Hematopoietic multipotent progenitor cell treated with erythropoietin and hydrocortisone succinate and interleukin-3 and kit ligand, for 6 days (in vitro differentiated cells): Measurements from ENCODE around the gene KHDC4.

Experiments used
- DNase-seq: peaks from one replicate; pipeline ENCODE4 v3.0.0-alpha.2; 2015

The KHDC4 gene

GRCh38 chr1:155934097-155934935 lies at the start of gene KHDC4:
Gene KHDC4 (minus strand): TSS chr1:155934413. CDS start chr1:155934373, 40 bp downstream.
- peak; percentile 100 for DNase-seq

DNA sequence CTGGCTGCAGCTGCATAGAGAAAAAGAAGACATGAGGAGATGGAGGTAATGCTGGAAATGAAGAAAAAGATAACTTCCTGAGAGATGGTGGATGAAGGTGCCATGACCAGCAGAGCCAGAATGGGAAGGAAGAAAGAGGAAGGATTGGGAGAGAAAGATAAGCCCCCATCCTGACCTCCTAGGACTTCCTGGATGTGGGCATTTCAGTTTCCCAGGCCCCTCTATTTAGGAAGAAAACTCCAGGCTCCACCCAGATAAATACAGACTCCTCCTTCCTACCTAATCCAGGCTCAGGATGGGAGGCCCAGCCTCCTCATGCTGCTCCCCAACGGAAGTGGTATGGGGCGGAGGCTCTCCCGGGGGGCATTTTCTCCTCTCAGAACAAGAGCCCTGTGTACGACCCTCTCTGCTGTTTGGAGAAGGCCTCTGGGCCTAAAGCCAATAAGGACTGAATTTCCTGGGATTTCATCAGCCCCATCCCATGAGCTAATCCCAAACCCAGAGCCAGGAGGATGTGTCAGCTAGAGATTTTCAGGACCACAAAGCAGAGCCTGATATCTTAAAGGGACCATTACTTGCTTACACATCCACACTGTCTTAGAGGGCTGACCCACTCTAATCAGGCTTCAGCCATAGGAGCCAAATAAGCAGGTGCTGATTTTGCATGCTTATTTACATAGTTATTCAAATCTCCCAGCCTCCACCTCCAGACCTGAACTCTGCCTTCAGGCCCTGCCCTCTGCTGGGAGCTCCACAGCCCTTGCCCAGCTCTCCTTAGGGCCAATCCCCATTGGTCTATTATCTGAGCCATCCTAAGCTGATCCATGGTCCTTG lies 49.2 kb upstream of the KHDC4 start:
- peak; percentile 68 for DNase-seq

- no peak for DNase-seq
Observed at GRCh38 chr1:155982106-155982505, 47.9 kb upstream of the KHDC4 start.

DNA sequence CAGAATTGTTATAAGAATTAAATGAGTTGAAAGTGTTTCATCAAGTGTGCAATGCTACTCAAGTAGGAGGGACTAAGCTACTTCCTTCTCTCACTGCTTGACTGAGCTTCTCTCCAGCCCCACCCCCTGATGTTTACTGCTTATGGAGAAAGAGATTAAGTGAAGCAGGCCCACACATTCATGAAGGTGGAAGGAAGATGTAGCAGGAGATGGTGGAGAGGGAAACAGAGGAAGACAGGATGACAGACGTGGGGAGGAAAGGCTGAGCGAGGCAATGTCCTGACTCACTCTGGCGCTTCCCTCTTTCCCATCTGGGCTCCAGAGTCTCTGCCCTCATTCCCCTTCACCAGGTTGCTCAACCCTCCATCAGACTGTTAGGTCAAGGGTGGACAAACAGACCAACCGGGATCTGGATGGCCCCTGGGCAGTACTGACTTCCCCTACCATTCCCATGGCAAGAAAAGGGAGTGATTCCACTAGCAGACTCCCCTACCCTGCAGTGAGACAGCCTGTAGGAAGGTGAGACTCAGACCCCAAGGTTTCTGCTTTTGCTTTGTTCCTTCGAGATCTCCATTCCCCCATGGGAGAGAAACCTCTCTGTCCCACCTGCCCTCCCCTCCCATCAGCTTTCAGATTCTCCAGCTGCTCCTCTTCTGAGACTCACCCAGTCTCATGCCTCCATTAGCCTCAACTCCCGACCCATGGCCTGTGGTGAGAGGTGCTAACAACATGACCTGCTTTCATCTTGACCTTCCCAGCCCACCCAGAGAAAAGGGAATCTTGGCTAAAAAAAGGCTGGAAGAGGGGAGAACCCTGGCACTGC lies 47.3 kb upstream of the KHDC4 start:
- DNase-seq: peak; percentile 84

DNA sequence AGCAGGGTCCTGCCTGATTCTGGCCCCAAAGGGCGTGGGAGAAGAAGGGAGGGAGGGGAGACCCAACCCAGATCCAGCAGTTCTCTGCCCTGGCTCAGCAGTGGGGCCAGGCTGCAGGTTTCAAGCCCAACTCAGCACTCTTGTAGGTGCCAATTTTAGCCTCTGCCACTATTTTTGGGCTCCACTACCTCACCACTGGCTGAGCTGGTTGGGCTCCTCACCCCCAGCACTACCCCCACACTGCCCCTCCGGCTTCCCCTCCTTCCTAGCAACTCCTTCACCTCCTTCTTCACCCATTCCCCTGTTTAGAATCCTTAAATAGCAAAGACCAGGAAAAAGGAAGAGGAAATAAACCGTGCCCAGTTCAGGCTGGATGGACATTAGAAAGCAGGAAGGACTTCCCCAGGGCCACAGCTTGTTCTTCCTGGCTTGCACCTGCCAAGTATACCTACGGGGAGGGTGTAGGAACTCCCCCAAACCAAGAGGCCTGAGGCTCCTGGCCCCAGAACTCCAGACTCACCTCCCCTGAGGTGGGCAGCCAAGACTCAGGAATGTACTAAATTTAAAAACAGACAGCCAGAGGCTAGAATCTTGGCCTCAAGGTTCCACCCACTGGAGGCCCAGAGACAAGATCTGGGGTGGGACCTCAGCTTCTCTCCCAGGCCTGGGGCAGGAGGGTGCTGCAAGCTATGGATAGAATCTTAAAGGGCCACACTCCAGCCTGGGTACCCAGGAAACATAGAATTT lies 45.6 kb upstream of the KHDC4 start:
- peak; percentile 91 for DNase-seq

GRCh38 chr1:155978973-155979429 lies 44.8 kb upstream of the KHDC4 start:
- DNase-seq: peak; percentile 60

DNA sequence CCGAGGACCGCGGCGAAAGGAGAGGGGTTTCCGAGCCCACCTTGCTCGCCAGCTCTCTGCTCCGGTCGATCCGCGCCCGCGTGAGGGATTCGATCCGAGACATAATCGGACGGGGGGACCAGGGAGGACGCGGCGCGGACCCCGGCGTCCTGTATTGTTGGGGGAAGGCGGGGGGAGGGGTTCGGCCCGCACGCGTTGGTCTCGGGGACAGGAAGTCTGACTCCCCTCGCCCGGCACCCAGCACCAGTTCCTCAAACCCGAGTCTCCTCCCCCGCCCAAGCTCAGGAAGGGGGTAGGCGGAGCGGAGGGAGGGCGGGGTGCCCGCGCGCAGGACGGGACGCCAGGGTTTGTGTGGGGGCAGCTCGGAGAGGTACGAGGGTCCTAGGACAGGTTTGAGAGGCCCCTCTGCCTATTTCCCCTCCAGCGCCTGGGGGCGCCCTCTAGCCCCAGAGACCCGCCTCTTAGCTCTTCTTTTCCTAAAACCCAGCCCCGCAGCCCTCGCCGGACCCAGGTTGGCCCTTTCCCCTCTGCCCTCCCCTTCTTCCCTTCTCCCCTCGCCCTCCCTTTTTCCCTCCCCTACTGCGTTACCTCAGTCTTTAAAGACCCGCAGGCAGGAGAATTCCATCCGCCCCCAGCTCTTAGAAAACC lies 44.2 kb upstream of the KHDC4 start, which contains the start of gene ARHGEF2:
TSS of gene ARHGEF2 (minus strand) at position 223 of the 648 bp plus-strand sequence. CDS start at position 103, 120 bp downstream.
- DNase-seq: peak; percentile 93

DNA sequence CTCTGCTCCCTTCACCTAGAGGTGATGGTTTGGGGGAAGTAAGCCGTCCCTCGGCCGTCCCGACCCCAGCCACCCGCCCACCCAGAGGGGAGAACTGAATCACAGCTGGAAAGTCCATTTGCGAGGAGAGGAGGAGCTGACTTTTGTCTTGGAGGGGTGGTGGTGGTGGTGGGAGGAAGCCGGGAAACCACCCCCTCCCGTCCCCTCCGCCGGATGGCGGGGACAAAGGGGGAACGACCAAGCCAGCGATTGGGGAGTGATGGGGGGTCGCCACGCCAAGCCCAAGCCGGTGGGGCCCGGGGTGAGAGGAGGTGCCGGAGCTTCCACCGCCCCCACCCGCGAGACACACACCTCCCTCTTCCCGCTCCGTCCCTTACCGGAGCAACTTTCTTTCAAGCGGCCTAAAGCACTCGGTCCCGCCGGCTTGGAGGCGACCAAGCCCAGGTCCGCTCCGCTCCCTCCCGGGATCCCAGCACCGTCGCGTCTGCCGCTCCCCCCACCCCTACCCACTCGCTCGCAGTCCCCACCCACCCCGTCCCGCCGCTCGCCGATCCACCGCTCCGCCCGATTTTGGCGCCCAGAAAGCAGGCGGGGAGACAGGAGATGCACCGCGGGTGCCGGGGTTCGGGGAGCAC lies 43.6 kb upstream of the KHDC4 start:
- DNase-seq: no peak

DNA sequence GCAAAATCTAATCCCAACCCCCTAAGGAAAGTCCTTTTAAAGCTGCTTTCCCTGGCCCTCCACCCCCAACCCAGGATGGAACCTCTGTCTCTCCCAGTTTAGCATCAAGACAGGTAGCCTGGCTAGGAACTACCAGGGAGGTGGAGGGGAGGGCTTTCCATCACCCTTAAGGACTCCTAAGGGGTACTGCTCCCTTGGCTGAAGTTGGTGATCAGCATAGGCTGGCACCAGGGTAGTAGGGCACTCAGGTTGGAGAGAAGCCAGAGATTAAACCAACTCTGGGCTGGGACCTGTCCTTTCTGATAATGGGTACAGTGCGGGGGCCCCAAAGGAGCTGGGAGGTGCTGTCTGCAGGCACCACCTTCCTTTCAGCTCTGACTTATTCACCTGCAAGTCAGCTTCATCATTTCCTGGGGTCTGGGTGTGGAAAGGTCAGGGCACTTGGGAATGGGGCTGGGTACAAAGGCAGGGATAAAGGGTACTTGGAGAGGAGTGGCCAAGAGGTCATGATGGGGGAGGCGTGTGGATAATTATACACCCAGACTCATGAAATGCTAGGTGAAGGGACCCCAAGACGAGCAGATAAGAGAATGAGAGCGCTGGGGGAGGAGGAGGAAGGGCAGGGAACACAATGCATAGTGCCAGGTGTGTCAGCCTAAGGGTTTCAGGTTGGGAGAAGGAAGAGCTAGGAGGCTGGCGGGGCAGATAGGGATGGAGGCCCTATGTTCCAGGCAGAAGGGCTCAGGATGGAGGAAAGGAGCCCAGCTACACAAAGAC lies 42.9 kb upstream of the KHDC4 start:
- DNase-seq: peak; percentile 93

DNA sequence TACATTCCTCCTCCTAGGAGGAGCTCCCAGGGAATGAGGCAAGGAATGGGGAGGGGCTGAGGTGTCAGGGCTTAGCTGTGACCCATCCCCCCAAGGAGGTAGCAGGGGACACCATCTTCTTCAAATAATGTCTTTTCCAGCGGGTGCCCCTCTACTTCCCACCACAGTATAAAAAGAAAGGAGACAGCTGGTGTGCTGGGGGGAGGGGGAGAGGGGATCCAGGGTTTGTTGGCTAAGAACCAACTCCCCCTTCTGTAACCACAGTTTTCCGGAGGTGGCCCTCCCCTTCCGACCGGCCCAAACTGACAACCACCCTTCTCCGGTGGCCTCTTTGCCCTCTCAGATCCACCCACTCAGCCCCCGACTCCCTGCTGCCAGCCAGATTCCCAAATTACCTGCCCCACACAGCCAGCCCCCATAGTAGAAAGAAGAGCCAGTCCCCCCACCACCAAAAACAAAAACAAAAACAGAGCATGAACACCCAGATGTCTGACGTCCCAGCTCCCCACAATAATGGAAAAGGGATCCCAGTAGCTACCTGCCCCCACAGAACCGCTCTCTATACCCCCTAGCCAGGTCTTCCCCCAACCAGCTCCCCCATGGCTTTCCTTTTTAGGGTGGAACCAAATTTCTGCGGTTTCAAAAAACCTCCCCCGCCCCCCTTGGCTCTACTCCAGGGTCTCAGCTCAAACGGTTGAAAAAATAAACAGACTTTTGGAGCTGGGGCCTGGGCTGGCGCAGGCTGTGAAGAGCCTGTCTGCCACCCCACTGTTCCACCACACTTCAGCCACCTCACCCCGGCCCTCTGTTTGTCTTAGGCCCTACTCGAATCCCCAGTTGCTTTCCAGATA lies 42.1 kb upstream of the KHDC4 start:
- peak; percentile 95 for DNase-seq

DNA sequence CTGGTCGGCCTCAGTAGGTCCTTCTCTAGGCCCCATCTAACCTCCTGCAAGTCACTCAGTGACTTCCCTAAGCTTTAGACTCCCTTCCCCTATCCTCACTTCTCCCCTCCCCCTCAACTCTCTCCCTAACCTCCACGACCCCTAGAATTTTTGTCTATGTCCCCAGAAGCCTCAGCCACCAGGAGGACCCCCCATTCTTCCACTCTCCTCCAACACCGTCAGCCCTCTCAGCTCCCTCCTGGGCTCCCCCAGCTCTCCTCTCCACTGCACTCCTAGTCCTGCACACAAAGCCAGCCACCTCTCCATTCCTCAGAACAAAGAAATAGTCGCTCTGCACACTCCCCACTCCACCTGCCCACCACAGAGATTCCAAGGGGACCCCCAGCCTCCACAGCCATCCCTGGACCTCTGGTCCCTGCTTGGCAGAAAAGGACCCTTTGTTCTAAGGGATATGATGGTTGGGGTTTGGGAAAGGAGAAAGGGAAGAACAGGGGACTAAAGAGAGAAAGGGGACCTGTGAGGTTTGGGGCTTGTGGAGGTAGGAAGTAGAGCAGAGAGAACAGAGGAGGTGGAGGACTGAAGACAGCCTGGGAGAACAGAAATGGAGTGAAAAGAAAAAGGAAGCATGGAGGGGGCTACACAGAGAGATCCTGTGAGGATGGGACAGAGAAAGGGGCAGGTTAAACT lies 41.3 kb upstream of the KHDC4 start:
- DNase-seq: no peak

- no peak for DNase-seq
Observed at GRCh38 chr1:155974208-155975115, 40.2 kb upstream of the KHDC4 start.

DNA sequence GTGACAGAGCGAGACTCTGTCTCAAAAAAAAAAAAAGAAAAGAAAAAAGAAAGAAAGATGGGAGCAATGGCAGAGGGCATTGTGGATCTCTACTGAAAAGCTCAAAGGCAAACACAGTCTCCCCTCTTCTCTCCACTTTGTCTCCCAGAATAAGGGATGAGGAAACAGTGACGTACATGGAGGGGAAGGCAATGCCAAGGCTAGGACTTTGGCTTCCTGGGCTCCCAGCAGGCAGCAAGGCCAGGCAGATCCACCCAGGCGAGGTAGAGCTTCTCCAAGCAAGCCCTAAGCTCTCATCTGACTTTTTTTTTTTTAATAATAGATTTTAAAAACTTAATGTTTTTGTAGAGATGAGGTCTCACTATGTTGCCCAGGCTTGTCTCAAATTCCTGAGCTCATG lies 39.5 kb upstream of the KHDC4 start:
- DNase-seq: no peak

- DNase-seq: no peak
Observed at GRCh38 chr1:155971910-155972809, 37.9 kb upstream of the KHDC4 start.

DNA sequence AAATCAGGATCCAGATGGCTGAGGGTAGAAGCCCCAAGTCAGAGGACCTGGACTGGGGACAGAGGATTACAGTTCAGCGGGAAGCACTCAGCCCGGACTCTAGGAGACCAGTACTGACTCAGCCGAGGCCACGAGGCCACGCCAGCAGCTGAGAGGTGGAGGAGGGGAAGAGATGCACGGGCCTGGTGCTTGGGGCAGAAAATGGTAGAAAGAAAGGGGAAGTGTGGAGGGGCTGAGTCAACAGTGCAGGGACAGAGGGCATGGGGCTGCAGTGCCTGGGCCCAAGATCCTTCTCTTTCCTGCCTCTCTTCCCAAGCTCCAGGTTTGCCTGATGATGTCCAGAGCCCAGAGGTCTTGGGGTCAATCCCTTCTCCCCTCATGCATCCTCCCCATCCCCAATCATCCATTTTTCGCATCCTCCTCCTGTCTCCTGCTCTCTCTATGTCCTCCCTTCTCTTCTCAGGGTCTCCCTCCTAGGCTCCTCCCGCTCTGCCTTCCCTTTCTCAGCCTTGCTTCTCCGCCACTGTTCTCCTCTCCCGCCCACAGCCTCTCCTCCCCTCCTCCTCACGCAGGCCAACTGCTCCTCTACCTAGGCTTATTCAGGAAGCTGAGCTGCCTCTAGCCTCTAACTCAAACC lies 36.4 kb upstream of the KHDC4 start:
- peak; percentile 81 for DNase-seq

DNA sequence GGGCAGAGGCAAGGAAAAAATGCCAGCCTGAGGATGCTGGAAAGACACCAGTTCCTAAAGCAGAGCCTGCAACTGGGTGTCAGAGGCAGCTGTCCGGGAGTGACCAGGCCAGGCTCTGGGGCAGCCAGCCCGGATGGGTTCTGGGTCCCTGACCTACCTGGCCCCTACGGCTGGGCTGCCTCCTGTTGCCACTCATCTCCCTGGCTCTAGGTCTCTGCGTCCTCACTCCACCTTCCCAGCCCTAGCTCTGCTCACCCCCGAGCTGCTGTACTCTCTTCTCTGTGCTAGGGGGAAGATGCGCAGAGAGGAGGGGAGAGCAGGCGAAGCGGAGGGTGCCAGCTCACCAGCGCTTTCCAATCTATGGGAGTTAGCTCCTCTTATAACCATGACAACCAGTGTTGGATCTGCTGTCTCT lies 35.2 kb upstream of the KHDC4 start:
- DNase-seq: no peak
